Measurements from ENCODE around the gene SSX2IP.

The SSX2IP gene

GRCh38 chr1:84688463-84689061 is 1.7 kb downstream of the SSX2IP start:
- TF ChIP-seq CTCF (IDR thresholded peaks at IDR 0.05; ENCODE audit: low read depth, low read length) = no peak
- DNase-seq (ENCODE audit: extremely low read depth, low read depth) = no peak

GRCh38 chr1:84687714-84688462 is 2.4 kb downstream of the SSX2IP start:
- DNase-seq (ENCODE audit: extremely low read depth, low read depth) = no peak
- no peak for TF ChIP-seq CTCF (IDR thresholded peaks at IDR 0.05; ENCODE audit: low read depth, low read length)

- TF ChIP-seq CTCF (IDR thresholded peaks at IDR 0.05; ENCODE audit: low read depth, low read length) = no peak
- DNase-seq (ENCODE audit: extremely low read depth, low read depth) = no peak
These were observed 4.0 kb downstream of the SSX2IP start for GRCh38 chr1:84686223-84686622.

- TF ChIP-seq CTCF (IDR thresholded peaks at IDR 0.05; ENCODE audit: low read depth, low read length) = no peak
- no peak for DNase-seq (ENCODE audit: extremely low read depth, low read depth)
These were observed 6.8 kb downstream of the SSX2IP start for GRCh38 chr1:84683508-84683907.

- no peak for DNase-seq (ENCODE audit: extremely low read depth, low read depth)
- TF ChIP-seq CTCF (IDR thresholded peaks at IDR 0.05; ENCODE audit: low read depth, low read length) = no peak
These were observed 8.2 kb downstream of the SSX2IP start for GRCh38 chr1:84682047-84682446.

GRCh38 chr1:84677415-84678099 is 12.7 kb downstream of the SSX2IP start:
- no peak for TF ChIP-seq CTCF (IDR thresholded peaks at IDR 0.05; ENCODE audit: low read depth, low read length)
- no peak for DNase-seq (ENCODE audit: extremely low read depth, low read depth)

GRCh38 chr1:84675631-84676030 is 14.6 kb downstream of the SSX2IP start:
- no peak for TF ChIP-seq CTCF (IDR thresholded peaks at IDR 0.05; ENCODE audit: low read depth, low read length)
- DNase-seq (ENCODE audit: extremely low read depth, low read depth) = no peak

All from AG09319 (cell line).